Measurements from ENCODE around the gene ZNF780A. TPM values are rescaled to one million over a fixed set of nuclear protein-coding genes. Genes with fewer than 3 reads are reported as not detected.

ZNF780A gene
- total RNA-seq, 2 experiments from 2014 or later = 24.1 to 24.5 TPM

GRCh38 chr19:40023969-40024368 is 66.8 kb downstream of the ZNF780A start:
- H3K4me3 Mint-ChIP-seq = no peak overlapping the region
- H3K4me1 Mint-ChIP-seq = no peaks in the 10 kb centered on the region
- peaks cover 58% of the 10 kb centered on the region for H3K9me3 Mint-ChIP-seq
- no peak overlapping the region for H3K27ac Mint-ChIP-seq
- POLR2A ChIA-PET = no interaction called here
- DNase-seq = no peak
- CTCF ChIA-PET = no interaction called here
- peaks cover 10% of the 10 kb centered on the region for H3K36me3 Mint-ChIP-seq (ENCODE audit: low read depth)
- H3K27me3 Mint-ChIP-seq = no peaks in the 10 kb centered on the region

Other genes with a start within 250 kb of the ZNF780A start
- 100 to 1,000 TPM; 330 to 377 TPM for gene FBL, start 244.6 kb downstream of the ZNF780A start, total RNA-seq
- gene FCGBP, start 156.3 kb downstream of the ZNF780A start, total RNA-seq = 1 to 10 TPM; 7.1 TPM
- gene PSMC4, start 119.8 kb downstream of the ZNF780A start, total RNA-seq = 100 to 1,000 TPM; 108 to 122 TPM
- 1 to 10 TPM; 6.1 to 8.9 TPM for gene ZNF546, start 93.9 kb downstream of the ZNF780A start, total RNA-seq
- gene ZNF780B, start 34.7 kb downstream of the ZNF780A start, total RNA-seq = 10 to 100 TPM; 28.3 to 30.5 TPM
- gene MAP3K10, start 100.5 kb upstream of the ZNF780A start, total RNA-seq = 10 to 100 TPM; 15.7 to 19.7 TPM
- gene TTC9B, start 127.4 kb upstream of the ZNF780A start, total RNA-seq = not detected
- under 1 TPM; 0.27 to 0.35 TPM for gene CCNP, start 135.7 kb upstream of the ZNF780A start, total RNA-seq
- gene AKT2, start 194.4 kb upstream of the ZNF780A start, total RNA-seq = 100 to 1,000 TPM; 131 to 148 TPM

All from activated CD4-positive, alpha-beta T cell treated with anti-CD3 and anti-CD28 coated beads, Interleukin-2, amount 10 ng/mL, durations not matched to agents 7 days and 5 days (primary cell).